ENCODE data around the gene SLC3A2.
"Not testable (repeated sequence)": the region's sequence is repeated elsewhere in the genome, so short reads cannot be mapped to it uniquely, and the experiment has no call there.

The SLC3A2 gene

GRCh38 chr11:62880803-62881578 is at the start of gene SLC3A2:
SLC3A2 (plus strand) TSS chr11:62880896; CDS start chr11:62881024, 128 bp downstream.
- peak; percentile 84 to 85 for DNase-seq

DNA sequence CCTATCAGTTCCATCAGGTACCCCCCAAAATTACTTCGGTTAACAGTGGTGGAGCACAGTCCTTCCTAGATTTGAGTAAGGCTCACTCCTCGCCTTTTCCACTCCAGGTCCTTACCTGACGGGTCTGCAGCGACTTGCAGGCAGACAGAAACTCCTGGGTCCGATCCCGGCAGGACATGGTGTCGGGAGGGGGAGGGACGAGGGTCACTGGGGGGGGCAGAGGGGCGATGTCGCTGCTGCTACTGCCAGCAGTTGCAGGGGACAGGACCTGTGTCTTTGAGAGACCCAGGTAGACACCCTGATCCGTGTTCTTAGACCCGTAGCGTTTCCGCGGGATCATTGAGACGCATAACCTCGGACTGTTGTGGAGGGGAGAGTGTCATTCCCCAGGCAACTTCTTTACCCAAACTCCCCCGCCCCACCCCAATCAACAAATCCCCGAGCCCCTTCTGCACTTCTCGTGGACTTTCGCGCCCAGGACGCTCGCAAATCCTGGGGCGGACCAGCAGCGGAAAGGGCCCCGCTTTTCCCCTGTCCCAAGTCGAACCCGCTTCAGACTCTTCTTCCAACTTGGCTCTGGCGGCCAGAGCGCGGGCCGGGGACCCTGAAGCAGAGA is 49.7 kb upstream of the SLC3A2 start:
- DNase-seq: peak in 1 of 2 donors; percentile 23

DNA sequence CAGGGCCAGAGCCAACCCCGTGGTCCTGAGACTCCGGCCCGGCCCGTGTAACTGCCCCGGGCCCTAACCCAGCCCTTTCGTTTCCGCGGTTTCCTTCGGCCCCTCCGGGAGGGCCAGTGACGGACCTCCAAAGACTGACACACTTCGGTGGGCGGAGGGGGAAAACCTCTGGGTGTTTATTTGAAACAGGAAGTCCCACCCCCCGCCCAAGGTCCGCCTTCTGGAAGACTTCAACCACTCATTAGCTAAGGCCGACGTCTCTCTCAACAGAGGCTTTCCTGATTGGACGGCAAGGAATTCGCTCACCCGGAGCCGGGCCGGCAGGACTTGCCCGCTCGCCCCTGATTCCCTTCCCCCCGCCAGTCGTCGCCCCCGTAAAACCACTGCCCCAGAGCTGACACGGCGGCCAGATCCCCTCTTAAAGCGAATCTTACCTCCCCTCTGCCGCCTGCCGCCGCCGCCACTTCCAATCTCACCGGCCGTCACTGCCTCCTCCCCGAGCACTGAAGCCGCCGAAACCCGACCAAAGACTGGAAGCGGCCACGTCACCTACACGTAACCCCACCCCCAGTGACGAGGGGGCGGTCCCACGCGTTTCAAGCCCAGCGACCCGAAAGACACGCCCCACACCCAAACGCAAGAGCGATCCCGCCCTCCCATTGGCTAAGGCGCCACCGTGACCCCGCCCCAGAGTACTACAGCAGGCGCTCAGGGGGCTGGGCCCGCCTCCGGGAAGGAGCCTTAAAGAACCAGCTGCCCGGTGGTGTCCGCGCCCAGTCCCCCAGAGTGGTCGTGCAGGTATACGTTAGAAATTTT is 49.0 kb upstream of the SLC3A2 start, which contains the start of gene STX5:
Gene STX5, minus strand, starts transcription at position 532 of the 816 bp plus-strand sequence. CDS start 808 bp downstream, outside the sequence.
- peak; percentile 98 to 99 for DNase-seq

DNA sequence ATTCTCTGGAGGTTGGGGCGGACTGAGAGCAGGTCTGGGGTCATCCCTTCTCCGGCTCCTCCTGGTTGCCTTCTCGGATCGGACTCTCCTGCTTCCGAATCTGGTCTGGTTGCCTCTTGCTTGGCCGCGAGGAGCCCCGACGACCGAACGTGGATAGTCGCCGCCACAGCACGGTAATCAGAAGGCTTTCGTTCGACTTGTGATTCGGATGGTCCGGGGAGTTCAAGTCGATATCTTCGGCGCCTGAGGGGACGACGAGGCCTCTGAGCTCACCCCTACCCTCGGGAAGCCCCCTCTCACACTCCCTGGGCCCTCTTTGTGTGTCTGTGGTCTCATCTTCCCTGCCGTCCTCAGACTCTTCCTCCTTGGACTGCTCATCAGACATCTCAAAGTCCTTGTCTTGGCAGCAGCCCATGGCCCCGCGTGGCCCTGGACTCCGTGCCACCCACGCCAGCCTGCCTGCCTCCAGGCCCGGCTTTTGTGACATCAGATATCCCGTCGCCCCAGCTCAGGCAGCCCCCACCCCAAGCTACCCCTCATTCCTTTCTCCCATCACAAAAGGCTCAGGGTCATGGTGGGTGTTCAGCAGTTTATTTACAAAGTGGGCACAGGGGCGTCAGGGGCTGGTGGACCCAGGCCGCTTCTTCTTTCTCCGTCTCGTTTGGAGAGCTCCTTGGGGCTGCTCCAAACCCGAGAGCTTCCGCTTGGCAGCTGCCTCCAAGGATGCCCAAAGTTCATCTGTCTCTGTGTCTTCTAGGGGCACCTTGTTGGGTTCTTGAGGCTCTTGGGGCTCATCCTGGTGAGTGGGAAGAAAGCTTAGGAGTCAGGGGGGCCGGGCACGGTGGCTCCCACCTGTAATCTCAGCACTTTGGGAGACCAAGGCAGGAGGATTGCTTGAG is 48.1 kb upstream of the SLC3A2 start, which contains the start of gene TEX54:
Gene TEX54, minus strand, starts transcription at position 506 of the 899 bp plus-strand sequence.
- no peak for DNase-seq

GRCh38 chr11:62835336-62835735 is 45.4 kb upstream of the SLC3A2 start:
- no peak for DNase-seq

DNA sequence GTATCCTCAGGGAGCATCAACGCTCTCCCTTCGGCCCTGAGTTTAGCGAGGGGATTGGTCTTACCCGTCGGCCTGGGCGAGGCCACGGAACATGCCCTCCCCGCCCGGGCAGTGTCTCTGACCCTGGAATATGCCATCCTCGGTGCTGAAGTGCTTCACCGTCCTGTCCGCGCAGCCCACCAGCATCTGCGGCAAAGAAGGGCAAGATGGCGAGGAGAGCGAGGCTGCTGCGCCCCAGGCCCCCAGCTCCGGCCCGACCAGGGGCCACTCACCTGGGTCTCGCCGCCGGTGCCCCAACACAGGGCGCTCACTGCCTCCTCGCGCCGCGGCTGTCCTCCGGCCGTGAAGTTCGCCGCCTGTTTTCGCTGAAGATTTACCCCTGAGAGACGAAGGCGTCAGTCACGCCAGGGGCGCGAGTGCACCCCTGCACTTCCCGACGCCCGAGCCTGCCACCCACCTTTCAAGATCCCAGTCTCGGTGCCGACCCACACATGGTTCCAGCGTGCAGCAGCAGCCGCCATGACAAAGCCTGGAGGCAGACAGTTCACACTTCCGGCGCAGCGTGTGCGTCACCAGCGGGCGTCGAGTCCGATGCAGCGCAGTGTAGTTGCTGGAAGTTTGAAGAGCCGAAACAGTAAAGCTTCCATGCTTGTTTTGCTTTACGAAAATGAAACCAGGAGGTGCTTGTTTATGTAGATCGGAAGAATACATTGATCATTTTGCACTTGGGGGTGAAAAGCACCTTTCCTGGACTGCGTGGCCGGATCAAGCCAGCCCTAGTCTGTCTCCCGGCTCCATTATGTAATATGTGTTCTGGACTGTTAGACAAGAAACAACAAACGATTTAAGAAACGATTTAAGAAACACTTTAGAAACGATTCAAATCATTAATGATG is 41.4 kb upstream of the SLC3A2 start, which contains the start of gene WDR74:
Gene WDR74, minus strand, starts transcription at position 541 of the 896 bp plus-strand sequence. Its CDS starts 20 bp downstream, at position 521.
- DNase-seq: peak; percentile 94

GRCh38 chr11:62840721-62841360 is 39.9 kb upstream of the SLC3A2 start:
- peak; percentile 85 to 86 for DNase-seq

- DNase-seq: peak; percentile 92 to 93
Observed at GRCh38 chr11:62841361-62842170, 39.1 kb upstream of the SLC3A2 start.

DNA sequence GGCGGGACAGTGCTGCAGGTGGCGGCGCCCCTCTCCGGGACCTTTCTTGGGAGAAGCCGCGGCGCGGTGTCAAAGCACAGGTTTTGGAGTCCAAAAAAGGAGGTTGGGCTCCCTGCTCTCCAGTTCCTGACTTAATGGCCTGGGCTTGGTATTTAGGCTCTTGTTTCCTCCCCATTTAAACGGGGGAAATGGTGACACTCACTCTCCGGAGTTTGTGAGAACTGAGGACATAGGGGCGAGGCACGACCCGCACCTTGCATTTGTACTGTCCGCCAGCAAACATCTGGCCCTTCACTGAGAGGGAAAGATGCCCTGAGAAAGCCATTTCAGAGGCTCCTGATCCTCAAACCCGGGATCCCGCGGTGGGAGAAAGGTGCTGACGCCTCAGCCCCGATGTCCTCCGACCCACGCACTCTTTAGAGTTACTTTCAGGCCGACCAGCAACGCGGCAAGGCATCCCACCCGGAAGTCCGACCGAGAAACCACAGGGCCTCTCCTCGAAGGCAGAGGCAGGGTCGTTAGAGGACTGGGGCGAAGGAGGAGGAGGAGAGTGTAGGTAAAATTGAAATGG is 38.4 kb upstream of the SLC3A2 start:
- DNase-seq: peak; percentile 46

DNA sequence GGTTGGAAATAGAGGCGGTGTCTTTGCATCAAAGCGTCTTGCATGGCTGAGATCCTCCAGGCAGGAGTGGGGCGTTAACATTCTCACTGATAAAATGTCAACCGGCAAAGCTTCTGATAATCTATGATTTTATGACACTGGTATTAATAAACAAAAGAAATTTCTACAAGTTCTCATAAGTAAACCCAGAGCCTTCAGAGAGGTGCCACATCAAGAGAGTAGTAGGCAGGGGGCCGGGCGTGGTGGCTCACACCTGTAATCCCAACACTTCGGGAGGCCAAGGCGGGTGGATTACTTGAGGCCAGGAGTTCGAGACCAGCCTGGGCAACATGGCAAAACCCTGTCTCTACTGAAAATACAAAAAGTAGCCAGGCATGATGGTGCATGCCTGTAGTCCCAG is 37.8 kb upstream of the SLC3A2 start:
- DNase-seq: not testable (repeated sequence)

DNA sequence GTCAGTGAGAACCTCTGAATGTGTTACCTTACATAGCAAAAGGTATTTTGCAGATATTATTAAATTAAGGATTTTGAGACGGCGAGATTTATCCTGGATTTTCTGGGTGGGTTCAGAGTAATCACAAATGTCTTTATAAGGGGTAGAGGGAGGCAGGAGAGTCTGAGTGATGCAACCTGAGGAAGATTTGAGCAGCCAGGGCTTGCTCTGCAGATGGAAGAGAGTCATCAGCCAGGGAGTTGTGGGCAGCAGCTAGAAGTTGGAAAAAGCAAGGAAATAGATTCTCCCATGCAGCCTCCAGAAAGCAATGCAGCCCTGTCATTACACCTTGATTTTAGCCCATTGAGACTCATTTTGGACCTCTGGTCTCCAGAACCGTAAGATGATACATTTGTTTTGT is 37.2 kb upstream of the SLC3A2 start:
- no peak for DNase-seq

DNA sequence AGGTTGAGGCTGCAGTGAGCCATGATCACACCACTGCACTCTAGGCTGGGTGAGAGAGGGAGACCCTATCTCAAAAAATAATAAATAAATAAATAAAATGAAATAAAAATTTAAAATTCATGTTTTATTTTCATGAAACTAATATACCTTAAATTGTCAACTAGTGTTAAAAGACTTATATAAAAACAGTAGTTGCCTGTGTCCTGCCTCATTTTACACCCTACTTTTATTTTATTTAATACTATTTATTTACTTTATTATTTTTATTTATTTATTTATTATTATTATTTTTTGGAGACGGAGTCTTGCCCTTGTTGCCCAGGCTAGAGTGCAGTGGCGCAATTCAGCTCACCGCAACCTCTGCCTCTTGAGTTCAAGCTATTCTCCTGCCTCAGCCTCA is 36.5 kb upstream of the SLC3A2 start:
- no peak for DNase-seq

DNA sequence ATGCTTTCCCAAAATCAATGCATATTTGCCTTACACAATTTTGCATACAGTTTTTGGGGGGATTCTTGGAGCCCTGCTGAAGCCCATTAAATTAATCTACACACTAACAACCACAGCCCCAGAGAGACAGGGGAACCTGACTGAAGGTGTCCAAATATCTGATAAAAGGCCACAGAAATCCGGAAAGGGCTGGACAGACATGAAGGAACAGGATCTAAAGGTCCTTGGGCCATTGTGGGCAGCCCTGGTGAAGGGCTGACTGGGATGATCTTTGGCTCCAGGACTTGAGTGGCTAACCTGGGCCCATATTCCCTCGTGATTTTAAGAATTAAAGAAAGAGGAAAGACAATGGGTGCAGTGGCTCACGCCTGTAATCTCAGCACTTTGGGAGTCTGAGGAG is 34.5 kb upstream of the SLC3A2 start:
- no peak for DNase-seq

- no peak for DNase-seq
Observed at GRCh38 chr11:62847767-62848314, 32.9 kb upstream of the SLC3A2 start.

- DNase-seq: peak in 1 of 2 donors; percentile 27
Observed at GRCh38 chr11:62850911-62851806, 29.5 kb upstream of the SLC3A2 start.

DNA sequence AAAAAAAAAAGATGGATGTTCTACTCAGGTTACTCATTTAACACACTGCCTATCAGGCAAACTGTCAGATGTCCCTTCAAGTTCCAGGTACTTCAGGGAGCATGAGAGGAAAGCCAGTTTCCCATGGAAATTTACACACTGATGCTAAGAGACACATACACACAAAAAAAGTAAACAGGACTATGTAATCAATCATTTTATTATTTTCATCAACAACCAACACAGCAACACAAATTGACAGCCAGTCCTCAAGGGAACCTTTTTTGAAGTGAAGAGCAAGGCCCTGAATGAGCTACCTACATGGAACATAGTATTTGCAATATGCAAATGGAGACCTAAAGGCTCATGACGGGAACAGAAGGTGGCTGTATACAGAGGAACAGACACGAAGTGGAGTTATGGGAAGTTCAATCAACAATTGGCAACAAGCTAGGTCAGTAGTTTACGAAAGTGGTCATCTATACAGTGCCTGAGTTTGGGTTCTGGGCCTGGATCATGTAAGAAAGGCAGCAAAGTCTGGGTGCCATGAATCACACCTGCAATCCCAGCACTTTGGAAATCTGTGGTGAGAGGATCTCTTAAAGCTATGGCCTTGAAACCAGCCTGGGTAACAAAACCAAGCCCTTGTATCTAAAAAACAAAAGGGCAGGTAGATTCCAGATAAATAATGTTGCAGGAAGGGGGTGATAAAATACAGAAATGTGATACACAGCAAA is 28.7 kb upstream of the SLC3A2 start:
- no peak for DNase-seq
